HG02588 (cell line): ENCODE measurements around the gene ATP2A2.

Experiments used
- ATAC-seq: cut with Tn5 transposase; IDR thresholded peaks from one replicate; pipeline ENCODE4 v1.9.1; 2021; ENCODE audit warnings: mild to moderate bottlenecking, moderate library complexity; ENCODE audit not compliant: unreplicated experiment

Gene ATP2A2

DNA sequence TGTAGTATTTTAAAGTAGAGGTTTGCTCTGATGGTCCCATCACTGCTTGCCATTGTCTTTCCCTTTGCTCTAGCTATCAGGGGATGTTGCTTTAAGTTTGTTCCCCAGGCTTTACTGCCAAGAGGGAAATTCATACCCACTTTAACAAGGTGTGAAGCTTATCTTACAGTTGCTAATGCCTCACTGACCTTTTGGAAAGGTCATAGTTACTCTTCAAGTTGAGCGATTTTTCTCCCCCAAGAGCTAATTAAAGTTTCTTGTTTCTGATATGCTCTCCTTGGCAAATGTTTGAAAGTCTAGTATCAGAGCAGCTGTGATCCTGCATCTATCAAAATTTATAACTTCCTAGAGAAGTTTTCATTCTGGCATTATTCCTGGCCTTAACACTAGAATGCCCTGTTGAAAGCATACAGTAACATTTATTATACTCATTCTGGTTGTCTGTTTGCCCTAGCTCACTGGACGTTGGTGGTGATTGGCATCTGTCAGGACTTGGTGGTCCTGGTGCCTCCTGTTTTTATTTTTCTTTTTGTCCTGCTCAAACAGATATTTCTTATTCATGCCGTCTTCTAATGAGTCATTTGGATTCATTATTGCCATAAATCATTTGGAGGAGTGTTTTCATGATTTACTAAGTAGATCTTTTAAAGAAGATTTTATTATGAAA is 8.1 kb downstream of the ATP2A2 start:
- no peak for ATAC-seq

DNA sequence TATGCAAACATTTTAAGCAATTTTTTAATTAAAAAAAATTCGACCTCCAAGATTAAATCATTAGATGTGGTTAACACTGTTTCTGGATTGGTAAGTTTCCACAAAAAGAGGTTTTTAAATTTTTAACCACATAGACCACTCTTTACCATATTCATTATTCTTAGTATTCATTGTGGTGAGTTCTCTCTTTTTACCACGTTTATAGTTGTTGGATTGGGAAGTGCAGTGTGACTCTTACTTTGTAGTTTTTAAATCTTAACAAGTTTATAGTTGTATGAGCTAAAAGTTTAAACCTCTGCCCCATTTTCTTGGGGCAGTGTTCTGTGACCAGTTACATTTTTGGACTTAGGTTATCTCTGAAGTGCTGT is 8.6 kb downstream of the ATP2A2 start:
- ATAC-seq = no peak

DNA sequence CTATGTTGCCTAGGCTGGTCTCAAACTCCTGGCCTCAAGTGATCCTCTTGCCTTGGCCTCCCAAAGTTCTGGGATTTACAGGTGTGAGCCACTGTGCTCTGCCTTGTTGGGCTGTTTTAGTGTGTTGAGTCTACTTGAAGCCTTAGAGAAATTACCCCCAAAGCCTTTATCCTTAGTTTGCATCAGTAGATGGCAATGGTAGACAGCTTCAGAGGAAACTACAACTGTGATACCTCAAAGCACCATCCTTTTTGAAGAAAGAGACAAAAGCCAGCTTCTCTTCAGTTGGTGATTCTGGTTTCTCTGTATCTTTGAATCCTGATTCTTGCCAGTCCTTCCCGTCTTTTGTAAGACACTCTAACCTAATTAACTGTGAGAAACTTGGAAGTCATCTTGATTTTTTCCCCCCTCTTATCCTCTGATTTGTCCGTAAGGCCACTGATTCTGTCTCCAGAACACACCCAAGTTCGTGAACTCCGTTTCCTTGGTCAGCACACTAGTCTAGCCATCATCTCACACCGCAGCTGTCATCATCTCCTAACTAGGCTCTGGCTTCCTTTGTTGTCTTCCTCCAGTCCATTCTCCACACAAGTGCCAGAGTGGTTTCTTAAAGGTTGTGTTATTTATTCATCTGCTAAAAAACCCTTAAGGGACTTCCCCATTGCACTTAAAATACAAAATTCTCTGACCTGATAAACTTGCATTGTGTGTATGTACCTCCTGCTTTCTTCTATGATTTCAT is 20.2 kb downstream of the ATP2A2 start:
- ATAC-seq = no peak

DNA sequence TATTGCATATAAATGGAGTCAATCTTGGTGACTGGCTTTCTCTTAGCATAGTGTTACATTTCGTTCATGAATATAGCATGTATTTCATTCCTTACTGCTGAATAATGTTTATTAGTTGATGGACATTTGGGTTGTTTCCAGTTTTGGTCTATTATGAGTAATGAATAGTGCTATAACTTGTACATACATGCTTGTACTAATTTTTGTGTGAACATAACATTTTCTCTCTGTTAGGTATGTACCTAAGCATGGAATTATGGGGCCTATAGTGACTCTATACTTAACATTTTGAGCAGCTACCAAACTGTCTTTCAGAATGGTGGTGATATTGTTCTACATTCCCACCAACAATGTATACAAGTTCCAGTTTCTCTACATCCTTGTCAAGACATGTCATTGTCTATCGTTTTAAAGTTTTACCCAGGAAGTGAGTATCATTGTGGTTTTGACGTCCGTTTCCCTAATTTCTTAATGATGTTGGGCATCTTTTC is 23.1 kb downstream of the ATP2A2 start:
- ATAC-seq = no peak

DNA sequence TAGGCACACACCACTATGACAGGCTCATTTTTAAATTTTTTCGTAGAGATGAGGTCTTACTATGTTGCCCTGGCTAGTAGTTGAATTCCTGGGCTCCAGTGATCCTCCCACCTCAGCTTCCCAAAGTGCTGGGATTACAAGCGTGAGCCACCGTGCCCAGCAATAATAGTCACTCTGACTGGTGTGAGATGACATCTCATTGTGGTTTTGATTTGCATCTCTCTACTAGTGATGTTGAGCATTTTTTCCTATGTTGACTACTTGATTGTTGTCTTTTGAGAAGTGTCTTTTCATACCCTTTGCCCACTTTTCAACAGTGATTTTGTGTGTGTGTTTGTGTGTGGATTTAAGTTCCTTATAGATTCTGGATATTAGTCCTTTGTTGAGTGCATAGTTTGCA is 26.3 kb downstream of the ATP2A2 start:
- ATAC-seq = no peak

GRCh38 chr12:110310763-110311162 is 29.7 kb downstream of the ATP2A2 start:
- ATAC-seq = no peak

- no peak for ATAC-seq
Measured at GRCh38 chr12:110311903-110312302, 30.9 kb downstream of the ATP2A2 start.

DNA sequence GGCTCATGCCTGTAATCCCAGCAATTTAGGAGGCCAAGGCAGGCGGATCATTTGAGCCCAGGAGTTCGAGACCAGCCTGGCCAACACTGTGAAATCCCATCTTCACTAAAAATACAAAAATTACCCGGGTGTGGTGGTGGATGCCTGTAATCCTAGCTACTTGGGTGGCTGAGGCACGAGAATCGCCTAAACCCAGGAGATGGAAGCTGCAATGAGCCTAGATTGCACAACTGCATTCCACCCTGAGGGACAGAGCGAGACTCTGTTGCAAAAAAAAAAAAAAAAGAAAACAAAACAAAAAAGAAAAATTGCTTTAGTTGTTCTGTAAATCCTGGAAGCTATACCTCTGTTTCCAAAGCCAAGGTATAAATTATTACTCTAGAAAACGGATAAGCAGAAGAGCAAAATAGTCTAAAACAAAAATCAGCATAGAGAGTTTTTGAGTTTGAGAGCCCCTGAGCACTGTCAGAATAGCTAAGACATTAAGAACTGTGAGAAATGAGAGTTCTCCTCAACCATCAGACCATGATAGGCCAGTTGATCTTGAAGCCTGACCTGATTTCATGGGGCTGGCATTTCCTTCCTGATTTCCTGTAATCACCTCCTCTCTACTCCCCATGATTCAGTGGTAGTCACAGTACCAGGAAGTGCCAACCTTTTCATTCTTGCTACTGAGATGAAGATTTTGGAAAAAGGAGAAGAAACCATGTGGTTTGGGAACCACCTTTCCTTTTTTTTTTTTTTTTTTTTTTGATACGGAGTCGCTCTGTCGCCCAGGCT is 31.7 kb downstream of the ATP2A2 start:
- no peak for ATAC-seq

DNA sequence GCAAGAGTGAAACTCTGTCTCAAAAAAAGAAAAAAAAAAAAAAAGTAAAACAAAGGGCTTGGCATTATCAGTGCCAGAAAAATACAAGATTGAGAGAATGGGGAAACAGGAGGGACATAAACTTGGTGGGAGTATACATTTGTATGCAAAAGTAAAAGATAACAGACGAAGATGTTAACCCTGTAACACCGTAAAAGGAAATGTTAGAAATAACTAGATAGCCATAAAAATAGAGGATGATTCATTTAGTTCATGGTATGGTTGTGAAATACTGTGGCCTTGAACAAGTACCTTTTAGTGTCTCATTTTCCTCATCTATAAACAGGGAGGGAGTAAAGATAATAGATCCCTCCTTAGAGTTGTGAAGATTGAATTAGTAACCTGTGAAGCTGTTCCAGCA is 33.3 kb downstream of the ATP2A2 start:
- no peak for ATAC-seq

- no peak for ATAC-seq
Measured at GRCh38 chr12:110316861-110317260, 35.8 kb downstream of the ATP2A2 start.

DNA sequence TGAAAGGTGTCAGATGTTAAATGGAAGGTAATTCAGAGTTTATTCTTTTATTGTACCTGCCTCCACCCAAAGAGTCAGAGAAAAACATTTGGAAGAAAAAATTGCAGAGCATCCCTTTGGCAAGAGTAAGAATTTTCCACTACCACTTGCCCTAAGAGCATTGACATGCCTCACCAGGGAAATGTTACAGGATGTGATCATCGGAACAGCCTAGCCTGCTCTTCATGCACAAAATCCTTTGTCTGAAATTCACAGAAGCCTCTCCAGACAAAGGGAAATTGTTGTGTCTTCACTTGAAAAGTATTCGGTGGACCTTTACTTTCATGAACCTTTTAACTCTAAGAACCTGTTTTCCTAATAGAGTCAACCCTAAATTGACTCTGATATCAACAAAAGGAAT is 36.9 kb downstream of the ATP2A2 start:
- ATAC-seq = no peak

DNA sequence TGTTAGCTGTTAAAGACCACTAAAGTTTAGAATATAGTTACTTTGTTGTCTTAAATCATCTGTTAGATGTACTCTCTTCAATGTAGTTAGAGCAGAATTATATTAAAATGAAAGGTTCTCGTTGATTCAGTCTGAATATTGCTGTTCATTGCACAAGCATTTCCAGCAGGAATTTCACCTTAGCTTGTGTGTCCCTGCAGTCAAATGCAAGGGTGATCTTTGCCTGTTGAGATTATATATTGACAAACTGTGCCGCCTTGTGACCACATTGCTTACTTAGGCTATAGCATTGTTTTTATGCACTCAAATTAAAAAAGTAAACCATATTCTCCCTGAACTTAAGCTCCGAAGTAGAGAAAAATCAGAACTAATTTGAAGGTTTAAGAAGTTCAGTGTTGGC is 39.5 kb downstream of the ATP2A2 start:
- no peak for ATAC-seq

DNA sequence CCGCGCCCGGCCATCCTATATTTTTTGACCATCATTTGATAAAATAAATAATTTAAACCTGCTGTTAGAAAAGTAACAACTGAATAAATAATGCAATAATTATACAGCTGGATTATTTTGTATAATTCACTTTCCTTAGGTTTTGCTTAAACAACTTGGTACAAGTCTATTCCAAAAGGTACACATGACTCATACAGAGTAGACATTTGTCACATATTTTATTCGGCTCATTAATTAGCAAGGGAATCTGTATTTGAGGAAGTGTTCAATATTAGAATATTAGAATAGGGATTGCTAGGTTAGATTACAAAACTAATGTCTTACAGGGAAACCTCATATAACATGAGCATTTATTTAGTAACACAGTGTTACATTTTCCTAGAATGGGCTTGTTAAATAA is 48.7 kb downstream of the ATP2A2 start:
- no peak for ATAC-seq

DNA sequence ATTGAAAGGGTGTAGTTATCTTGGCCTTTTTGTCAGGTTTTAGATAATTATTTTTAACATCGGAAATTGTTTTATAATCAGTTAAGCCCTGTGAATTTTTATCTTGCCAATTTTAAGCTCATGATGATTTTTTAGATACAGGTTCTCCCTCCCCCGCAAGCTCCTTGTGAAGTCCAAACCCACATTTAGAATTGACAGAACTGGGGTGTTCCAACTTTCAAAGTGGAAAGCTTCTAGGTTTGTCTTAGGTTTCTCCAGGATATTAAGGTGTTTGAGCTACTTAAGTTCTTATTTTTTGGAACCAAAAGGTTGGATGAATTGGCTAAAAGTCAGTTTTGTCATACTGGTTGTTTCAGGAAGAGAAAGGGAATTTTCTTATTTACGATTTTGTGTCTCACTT is 49.1 kb downstream of the ATP2A2 start:
- no peak for ATAC-seq

DNA sequence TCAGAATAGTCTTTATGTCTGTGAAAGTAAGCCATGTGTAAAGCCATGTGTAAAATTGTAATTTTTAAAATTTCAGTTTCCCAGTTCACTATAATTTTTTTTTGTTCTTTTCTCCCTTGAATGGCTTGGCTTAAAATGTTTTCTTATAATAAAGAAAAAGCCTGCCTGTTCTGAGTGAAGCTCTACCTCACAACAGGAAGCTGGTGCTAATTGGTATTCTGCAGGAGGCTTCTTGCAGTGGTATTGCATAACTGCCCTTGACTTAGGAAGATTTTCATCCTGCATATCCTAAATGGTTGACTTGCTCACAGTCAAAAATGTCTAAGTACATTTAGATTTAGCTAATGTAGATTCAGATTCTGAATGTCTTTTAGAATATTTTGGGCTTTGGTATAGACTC is 49.5 kb downstream of the ATP2A2 start:
- ATAC-seq = no peak

- ATAC-seq = no peak
Measured at GRCh38 chr12:110333201-110333600, 52.2 kb downstream of the ATP2A2 start.

DNA sequence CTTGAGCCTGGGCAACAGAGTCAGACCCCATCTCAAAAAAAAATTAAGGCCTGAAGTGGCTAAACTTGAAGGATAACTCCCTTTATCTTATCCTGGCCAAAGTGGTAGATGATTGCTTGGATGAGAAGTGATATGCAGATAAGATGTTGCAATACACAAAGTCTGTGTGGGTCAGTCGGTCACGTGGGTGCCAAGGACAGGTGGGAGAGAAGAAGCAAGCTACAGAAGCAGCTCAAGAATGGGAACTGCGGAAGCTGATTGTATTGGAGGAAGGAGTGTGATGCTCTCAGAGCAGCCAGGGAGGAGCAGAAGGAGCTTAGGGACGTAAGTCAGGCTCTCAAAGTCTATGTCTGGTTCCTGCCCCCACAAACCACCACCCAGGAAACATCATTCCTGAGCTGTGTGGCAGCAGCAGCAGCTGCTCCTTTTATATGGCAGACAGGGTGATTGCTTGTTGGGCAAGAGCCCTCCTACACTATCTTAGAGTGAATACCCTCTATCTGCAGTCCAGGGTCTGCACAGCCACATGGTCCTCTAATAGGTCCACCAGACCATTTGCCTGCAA is 54.5 kb downstream of the ATP2A2 start:
- ATAC-seq = no peak

GRCh38 chr12:110337912-110338710 is 57.1 kb downstream of the ATP2A2 start:
- no peak for ATAC-seq

DNA sequence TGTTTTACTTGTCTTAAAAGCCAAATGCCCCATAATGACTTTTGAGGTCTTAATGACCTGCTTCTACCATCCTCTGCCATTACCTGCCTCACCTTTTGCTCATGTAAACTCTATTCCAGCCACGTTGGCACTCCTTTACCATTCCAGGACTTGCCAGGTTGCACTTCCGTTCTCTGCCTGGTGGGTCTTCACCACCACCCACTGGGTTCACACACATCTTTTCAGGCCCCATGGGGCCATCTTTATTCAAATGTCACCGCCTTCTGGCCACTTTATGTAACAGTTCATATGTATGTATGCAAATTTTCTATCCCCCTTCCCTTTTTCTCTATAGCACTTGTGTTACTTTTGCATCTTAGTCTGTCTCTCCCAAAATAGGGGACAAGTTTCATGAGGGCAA is 57.7 kb downstream of the ATP2A2 start:
- ATAC-seq = no peak

GRCh38 chr12:110339184-110339952 is 58.3 kb downstream of the ATP2A2 start:
- no peak for ATAC-seq
